Stimulated activated CD4-positive, alpha-beta T cell treated with anti-CD3 and anti-CD28 coated beads, Interleukin-1b, Interleukin-23, amount 100 ng/mL, for 48 hours (primary cell): ENCODE results near the gene BPIFB3.

Experiments
- DNase-seq: peaks from one replicate; pipeline ENCODE4 v3.0.0-alpha.2; 2020

Gene BPIFB3

DNA sequence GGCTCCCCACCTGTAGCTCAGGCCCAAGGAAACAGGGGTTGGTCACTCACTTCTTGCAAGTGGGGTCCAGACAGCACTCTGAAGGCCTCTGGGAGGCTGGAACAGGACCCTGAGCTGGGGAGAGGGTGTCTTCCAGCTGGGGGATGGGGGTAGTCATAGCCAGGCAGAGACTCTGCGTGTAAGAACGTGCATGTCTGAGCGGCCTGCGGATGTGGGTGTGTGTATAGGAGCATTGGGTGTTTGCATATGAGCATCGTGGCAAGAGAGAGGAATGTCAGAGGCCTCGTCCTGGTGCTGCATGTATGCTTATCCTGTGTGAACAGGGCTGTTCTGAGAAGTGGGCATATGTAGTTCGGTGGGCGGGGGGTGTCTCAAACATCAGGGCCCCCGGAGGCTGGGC is 12.1 kb downstream of the BPIFB3 start:
- DNase-seq: no peak

GRCh38 chr20:33067806-33068205 is 14.1 kb downstream of the BPIFB3 start:
- DNase-seq: no peak

DNA sequence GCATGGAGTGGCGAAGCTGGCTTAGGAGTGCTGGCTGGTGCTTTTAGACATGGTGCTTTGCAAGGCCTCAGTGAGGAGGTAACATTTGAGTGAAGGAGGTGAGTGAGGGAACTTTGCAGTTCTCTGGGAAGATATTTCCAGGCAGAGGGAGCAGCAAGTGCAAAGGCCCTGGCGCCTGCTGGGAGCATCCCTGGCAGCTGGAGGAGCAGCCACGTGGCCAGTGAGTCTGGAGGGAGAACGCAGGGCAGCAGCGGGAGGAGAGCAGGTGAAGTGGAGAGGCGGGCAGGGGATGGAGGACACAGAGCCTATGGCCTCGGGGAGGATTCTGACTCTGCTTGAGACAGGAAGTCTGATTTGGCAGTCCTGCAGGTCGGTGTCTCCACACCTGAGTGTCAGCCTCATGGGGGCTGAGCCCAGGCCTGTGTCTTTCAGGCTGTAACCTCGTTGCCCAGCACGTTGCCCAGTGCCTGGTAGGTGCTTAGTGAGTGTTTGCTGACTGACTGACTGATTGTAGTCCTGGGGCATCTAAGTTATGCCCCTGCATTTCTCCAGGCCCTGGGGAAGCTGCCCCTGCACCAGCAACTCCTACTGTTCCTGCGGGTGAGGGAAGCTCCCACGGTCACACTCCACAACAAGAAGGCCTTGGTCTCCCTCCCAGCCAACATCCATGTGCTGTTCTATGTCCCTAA is 14.7 kb downstream of the BPIFB3 start:
- DNase-seq: no peak

DNA sequence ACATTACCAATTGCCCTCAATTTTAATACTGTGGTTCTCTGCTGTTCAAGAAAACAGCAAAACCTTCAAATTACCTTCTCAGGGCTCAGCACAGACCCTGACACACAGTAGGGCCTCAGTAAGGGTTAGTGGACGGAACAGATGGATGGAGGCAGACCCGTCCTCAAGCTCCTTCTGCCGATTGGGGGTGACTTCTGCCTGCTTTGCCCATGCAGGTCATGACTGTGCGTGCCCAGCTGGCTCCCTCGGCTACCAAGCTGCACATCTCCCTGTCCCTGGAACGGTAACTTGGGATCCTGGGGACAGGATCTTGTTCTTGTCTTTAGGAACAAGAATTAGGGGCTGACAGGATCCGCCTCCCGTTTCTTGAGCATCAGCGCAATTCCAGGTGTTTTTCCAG is 16.0 kb downstream of the BPIFB3 start:
- DNase-seq: no peak

DNA sequence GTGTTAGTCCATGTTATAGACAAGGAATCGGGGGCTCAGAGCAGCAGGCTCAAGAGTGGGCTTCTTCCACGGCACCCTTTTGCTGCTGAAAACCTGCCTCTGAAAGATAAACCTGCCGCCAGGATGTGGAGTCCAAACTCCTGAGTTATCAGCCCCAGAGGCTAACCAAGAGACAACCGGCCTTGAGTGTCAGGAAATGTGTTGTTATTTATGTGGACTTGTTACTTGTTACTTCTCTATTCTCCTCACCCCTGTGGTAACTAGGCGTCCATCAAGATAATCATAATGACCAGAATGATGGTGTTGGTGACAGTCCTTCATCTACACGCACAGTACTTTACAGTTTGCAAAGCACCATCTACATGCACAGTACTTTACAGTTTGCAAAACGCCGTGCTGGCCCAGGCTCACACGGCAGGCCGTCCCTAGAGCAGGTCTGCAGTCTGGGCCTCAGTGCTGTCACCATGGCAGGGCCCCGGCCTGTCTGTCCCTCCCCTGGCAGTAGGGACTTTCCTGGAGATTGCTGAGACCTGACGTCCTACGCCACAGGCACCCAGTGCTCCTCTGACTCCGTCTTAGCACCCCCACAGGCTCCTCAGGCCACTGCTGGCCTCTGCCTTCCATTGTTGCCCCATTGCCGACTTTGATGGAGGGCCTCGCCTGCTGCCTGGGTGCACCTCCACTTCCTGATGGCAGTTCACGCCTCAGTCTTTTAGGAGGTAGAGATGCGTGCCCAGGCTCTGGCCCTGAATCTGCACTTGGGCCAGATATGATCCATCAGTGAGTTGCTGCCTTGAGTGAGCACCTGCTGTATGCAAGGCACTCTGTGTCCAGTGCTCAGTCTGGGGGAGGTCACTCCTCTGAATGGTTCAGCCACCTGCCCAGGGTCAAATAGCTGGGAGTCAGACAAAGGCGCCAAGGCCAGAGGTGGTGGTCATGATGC is 16.7 kb downstream of the BPIFB3 start:
- DNase-seq: no peak

DNA sequence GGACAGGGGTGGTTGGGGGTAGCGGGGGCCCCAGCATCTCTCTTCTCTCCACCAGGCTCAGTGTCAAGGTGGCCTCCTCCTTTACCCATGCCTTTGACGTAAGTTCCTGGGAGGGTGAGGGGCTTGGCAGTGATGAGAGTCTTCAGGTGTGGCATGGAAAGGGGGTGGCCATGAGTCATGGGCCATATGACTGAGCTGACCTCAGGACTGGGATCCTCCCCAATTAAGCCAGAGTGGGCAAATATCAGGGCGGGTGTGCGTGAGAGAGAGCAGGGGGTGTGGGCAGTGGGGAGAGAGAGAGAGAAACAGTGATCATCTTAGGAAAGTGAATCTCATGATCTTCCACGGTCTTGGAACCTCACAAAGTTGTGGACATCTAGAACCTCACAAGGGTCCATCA is 17.5 kb downstream of the BPIFB3 start:
- no peak for DNase-seq

DNA sequence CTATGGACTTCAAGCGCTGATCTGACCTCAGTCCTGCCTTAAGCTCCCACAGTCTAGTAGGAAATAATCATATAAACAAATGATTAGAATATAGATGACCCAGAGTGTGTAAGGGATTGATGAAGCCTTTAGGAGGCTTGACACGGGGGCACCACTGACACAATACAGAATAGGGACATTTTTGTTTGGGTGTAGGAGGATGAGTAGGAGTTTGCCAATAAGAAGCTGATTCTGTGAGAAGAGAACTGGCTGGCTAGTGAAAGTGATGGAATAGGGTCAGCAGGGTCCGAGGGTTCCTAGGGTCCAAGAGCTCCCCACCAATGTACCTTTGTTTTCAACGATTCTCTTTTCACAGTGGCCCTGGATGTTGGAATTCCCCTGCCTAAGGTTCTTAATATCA is 18.7 kb downstream of the BPIFB3 start:
- no peak for DNase-seq

DNA sequence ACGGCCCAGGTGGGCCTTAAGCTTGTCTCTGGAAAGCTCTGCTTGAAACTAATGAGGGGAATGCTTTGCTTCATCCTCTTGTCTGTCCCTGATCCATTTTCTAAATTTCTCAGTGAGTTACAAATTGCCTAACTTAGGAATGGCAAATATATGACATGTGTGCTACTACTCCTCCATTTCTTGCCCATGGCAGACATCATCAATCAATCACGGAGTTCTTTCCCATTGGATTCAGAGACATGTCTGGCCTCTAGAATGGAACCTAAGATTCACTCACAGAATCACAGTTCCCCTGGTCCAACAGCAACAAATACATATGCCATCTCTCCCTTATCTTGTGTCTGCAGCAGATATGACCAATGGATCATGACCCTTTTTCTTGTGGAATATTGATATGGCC is 19.1 kb downstream of the BPIFB3 start:
- no peak for DNase-seq

- no peak for DNase-seq
Measured at GRCh38 chr20:33074675-33075074, 21.0 kb downstream of the BPIFB3 start.

DNA sequence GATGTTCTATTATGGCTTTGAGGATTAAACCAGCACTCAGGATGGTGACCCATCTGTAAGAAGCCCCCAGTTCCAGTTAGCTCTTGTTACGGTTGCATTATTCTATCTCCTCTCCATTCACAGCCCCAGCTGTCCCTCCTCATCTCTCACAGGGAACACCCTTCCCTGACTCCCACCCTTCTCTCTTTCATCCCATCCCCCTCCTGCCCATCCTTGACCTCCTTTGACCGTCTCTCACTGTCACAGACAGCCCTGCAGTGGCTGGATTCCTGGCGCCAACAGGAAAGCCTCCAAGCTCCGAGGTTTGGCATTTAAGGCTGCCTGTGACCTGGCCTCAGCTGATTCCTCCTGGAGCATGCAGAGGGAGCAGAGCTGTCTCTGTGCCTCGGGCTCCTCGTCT is 21.6 kb downstream of the BPIFB3 start:
- no peak for DNase-seq

GRCh38 chr20:33076662-33077372 is 23.1 kb downstream of the BPIFB3 start:
- no peak for DNase-seq

DNA sequence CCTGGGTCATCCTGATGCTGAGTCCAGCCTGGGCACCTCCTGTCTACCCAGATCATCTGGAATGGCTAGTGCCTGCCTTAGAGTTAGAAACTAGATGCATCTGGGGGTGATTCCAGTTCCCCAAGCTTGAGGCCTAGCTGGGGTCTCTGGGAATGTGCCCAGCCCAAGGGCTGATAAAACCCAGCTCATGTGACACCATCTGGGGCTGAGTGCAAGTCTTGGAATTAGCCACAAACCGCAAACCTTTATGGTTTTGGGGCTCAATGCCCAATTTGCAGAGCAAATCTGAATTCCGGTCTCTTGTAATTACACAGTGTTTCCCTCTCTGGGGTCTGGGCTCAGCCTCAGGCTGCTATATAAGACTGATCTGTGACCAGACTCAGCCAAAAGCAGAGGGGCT is 25.6 kb downstream of the BPIFB3 start, which contains the start of gene BPIFB4:
TSS of gene BPIFB4 (plus strand) at position 385 of the 400 bp plus-strand sequence. CDS start 1,884 bp downstream, outside the sequence.
- DNase-seq: no peak

GRCh38 chr20:33081411-33082154 is 27.9 kb downstream of the BPIFB3 start:
- DNase-seq: no peak

DNA sequence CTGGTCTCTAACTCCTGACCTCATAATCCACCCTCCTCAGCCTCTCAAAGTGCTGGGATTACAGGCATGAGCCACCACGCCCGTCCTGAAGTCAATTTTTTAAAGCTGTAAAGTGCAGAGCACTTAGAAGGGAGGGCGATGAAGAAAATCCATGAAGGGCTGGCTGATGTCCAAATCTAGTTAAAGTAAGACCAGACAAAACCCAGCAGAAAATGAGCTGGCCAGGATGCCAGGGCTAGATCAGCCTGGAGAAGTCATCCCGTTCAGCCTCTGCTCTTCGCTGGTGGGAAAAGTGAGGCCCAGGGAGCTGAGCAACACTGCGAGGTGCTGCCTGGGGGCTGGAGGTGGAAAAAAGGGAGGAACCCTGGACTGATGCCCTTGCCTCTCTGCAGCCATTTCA is 28.8 kb downstream of the BPIFB3 start:
- no peak for DNase-seq

- no peak for DNase-seq
Measured at GRCh38 chr20:33083544-33084340, 30.0 kb downstream of the BPIFB3 start.

GRCh38 chr20:33084722-33085121 is 31.0 kb downstream of the BPIFB3 start:
- no peak for DNase-seq

GRCh38 chr20:33086052-33086722 is 32.5 kb downstream of the BPIFB3 start:
- no peak for DNase-seq

- DNase-seq: no peak
Measured at GRCh38 chr20:33091147-33091546, 37.4 kb downstream of the BPIFB3 start.

DNA sequence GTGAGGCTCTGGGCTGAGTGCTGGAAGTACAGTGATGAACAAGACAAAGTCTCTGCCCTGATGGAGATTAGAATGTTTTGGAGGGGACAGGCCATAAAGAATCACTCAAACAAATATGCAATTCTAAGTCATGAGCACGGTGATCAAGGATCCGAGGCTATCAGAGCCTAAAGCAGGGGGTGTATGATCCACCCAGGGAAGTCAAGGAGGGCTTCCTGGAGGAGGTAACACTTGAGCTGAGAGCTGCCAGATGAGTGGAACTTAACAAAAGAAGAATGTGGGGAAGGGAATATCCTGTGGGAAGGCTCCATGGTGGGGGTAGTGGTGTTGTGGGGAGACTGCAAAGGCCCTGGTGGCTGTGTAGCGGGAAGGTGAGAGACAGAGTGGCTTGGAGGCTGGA is 38.0 kb downstream of the BPIFB3 start:
- DNase-seq: no peak

GRCh38 chr20:33092361-33092760 is 38.7 kb downstream of the BPIFB3 start:
- no peak for DNase-seq

DNA sequence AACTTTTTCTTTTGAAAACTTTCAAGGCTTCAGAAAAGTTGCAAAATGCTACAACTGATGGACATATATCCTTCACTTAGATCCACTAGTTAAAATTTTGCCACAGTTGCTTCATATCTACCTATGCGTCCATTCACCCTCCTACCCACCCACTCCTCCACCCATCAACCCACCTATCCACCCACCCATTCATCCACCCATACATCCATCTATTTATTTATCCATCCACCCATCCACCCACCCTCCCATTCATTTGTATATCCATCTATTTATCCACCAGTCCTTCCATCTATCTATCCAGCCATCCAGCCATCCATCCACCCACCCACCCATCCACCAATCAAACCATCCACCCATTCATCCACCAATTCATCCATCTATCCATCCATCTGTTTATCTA is 39.4 kb downstream of the BPIFB3 start:
- DNase-seq: no peak
